Stimulated activated CD8-positive, alpha-beta memory T cell treated with anti-CD3 and anti-CD28 coated beads, Interleukin-15, amount 100 ng/mL, for 48 hours (primary cell): ENCODE measurements around the gene CLMN.
"Not testable (repeated sequence)": the region's sequence is repeated elsewhere in the genome, so short reads cannot be mapped to it uniquely, and the experiment has no call there.

Source experiments
- DNase-seq, 2 donors: peaks; one replicate each; pipeline ENCODE4 v3.0.0-alpha.2; 2020; ENCODE audit warnings: low read depth in 2 of 2

The CLMN gene

DNA sequence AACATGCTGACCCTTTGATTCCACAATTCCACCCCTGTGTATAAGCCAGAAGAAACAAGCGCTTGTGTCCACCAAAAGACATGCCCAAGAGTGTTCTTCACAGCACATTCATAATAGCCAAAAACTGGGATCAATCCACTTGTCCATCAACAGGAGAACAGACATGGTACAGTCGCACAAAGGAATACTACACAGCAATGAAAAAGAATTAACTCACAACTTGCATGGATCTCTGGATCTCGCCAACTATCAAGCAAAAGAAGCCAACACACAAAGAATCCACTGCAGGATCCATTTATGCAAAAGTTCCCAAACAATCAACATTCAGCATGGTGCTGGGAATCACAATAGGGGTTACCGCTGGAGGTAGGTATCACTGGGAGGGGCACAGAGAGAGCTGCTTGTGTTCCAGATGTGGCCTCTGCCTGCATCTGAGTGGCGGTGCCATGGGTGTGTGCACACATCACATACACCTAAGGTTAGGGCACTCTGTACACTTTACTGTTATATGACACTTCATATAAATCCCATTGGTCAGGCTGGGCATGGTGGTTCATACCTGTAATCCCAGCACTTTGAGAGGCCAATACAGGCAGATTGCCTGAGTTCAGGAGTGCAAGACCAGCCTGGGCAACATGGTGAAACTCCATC is 30.9 kb downstream of the CLMN start:
- DNase-seq, result no peak

DNA sequence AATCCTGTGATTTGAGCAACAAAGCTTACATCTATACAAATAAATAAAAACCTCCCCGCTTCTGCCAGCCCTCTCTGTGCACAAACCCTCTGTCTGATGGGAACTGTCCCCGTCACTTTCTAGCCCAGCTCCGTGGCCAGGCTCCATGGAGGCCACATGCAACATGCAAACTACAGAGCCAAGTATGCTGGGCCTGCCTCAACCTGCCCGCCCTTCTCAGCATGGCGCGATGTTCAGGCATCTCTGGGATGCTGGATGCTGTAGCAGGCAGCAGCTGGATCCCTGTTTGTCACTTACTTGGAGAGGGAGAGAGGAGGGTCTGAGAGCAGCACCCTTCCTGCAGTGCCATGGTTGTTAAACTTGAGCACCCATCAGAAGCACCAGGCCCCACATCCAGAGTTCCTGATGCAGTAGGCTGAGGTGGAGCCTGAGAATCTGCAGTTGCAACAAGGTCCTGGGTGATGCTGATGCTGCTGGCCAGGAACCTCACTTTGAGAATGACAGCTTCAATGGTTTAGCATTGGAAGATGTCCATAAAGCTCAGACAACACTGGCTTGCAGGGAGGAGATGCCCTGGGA is 32.4 kb downstream of the CLMN start:
- DNase-seq, result no peak

- no peak for DNase-seq
These were observed 33.1 kb downstream of the CLMN start for GRCh38 chr14:95286645-95287044.

DNA sequence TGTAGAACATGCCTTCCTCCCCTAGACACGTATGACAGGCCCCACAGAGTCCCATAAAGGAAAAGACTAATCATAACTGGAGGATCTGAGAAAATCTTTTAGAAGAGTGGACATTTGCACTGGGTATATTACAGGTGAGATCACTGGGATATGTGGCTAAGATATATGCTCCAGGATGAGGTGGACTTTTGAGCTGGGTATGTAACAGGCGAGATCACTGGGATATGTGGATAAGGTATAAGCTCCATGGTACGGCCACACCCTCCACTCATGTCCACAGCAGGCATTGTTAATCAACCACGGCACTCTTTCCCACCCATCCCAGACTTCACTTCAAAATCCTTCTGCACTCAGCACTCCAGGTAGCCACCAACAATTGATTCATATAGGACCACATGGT is 34.1 kb downstream of the CLMN start:
- no peak for DNase-seq

DNA sequence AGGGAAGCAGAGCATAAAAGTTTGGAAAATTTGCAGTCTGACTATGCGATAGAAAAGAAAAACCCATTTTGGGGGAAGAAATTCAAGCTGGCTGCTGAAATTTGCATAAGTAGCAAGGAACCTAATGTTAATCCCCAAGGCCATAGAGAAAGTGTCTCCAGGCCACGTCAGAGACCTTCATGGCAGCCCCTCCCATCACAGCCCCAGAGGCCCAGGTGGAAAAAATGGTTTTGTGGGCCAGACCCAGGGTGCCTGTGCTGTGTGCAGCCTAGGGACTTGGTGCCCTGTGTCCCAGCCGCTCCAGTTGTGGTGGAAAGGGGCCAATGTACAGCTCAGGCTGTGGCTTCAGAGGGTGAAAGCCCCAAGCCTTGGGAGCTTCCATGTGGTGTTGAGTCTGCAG is 35.9 kb downstream of the CLMN start:
- DNase-seq, result not testable (repeated sequence)

- not testable (repeated sequence) for DNase-seq
These were observed 36.7 kb downstream of the CLMN start for GRCh38 chr14:95282986-95283380.

DNA sequence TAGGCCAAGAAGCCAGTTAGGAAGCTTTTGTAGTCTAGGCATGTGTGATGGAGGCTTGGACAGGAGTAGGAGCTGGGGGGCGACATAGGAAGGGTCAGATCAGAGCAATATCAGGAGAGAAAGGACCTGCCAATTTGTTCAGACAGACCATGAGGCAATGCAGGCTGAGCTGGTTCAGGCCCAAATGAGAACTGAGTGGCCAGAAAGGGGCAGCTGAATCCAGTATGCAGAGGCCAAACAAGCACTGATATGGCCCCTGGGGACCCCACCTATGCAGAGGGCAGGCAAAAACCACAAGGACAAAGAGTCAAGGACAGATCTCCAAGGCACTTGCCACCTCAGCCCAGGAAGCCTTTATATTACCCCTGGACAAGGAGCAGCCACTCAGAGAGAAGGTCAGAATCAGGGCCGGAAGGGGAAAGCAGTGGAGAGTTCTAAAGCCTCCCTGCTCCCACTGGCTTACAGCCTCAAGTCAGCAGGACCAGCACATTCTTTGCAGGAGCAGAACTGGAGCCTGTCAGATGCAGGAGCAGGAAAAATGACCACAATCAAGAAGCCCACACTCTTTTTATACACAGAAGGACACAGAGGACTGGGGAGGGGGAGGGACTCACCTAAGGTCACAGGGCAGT is 37.2 kb downstream of the CLMN start:
- no peak for DNase-seq

DNA sequence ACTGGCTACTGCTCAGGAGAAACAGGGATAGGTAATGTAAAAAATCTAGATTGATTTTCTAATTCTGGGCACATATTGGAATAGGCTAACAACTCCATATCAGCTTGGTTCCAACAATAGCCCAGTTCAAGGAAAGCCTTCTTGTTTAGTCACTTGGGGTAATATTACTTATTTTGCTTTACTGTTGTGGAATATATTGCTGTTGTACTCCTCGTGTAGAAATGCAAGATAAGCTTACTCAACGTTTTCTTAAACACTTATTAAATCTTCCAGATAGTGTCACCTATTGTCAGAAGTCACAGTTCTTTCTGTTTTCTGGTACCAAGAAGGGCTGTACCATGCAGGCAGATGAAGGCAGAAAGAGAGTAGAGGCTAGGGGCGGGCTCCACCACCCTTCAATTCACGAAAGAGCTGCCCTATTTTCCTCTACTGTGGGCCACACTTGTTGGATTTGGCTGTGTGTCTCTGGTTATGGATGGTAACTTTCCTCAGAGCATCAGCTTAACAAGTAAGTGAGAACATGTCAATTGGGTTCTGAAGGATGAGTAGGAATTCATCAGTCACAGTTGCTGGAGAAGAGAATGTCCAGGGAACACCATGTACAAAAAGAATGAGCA is 38.0 kb downstream of the CLMN start:
- no peak for DNase-seq

GRCh38 chr14:95275494-95275893 is 44.2 kb downstream of the CLMN start:
- no peak for DNase-seq

GRCh38 chr14:95274874-95275273 is 44.8 kb downstream of the CLMN start:
- DNase-seq, result no peak

GRCh38 chr14:95274279-95274678 is 45.4 kb downstream of the CLMN start:
- no peak for DNase-seq

DNA sequence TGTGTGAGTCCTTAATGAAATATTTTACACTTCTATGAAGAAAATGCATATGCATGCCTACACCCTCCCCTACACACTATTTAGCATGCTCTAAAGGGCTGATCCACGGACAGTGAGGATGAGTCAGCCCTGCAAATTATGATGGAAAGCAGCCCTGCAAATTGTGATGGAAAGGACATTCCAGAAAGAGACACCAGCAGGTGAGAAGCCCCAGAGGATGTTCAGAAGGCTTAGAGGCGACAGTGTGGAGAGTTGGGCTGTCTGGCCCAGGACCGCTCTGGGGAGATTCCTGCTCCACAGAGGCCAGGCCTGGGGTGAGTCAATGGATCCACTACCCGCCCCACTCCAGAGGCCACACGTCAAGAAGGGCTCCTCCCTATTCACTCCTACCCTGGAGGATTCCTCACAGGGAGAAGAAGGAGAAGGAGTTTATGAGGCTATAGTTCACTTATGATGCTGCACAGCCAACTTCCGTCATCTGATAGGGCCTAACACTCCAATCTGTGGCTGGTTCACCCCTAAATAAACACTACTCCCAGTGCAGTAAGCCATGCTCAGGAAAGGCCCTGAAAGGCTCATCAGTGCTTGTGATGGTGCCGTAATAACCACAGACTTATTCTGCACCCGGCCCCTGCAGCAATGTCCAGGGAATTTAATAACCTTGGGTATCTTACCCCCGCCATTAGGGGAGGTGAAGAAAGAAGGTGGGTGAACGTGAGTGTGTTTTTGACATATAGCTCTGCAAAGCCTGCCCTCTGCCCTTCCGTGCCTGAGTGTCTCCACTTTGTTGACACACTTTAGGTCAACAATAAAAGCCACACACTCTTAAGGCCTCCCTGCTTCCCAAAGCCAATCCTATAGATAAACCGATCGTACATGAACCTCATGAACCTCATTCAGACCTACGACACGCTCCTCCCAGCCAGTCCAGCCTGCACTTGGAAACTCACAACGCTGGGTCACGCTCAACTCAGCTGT is 46.4 kb downstream of the CLMN start:
- no peak for DNase-seq

GRCh38 chr14:95272057-95272456 is 47.7 kb downstream of the CLMN start:
- DNase-seq, result no peak

DNA sequence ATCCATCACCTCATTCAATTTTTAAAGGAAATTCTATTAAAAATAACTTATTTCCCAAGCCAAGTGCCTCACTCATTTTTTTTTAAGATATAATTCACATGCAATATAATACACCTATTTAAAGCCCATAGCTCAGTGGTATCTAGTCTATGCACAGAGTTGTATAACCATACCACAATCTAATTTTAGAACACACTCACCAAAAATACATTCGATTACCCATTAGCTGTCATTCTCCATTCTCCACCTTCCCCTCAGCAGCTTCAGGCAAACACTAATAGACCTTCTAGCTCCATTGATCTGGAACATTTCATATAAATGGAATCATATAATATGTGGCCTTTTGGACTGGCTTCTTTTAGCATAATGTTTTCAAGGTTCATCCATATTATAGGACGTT is 49.5 kb downstream of the CLMN start:
- DNase-seq, result no peak

DNA sequence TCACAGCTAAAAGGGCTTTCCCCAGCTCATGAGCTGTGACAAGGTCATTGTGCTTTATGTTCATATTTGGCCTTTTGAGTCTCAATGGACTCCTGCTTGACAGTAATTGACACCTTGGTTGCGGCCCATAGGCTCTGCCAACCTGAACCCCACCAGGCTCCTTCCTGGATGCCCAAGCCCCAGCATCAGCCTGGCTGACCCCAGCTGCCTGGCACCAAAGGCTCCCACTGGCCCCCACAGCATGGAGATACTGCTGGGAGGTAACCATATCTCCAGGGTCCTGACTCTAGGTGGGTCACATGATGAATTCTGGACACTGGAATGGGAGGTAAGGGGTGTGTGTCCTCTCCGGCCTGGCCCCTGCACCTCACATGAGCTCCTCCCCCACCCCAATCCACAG is 50.2 kb downstream of the CLMN start:
- DNase-seq, result no peak

DNA sequence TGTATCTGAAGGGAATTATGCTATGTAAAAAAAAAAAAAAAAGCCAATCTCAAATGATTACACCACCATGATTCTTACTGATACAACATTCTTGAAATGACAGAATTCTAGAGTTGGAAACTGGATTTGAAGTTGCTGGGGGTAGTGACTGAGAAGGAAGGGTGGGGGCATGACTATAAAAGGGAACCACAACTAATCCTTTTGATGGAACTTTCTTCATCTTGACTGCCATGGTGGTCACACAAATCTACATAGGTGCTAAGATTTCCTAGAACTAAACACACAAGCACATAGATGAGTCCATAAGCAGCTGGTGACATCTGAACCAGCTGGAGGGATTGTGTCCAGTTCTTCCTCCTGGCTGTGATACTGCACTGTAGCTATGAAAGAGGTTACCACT is 51.4 kb downstream of the CLMN start:
- DNase-seq, result no peak

DNA sequence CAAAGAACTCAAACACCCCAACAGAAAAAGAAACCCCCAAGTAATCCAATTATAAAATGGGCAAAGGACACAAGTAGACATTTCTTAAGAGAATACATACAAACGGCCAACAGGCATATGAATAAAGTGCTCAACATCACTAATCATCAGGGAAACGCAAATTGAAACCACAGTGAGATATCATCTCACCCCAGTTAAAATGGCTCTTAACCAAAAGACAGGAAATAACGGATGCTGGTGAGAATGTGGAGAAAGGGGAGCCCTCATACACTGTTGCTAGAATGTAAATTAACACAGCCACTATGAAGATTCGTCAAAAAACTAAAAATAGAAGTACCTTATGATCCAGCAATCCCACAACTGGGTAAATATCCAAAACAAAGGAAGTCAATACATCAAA is 52.4 kb downstream of the CLMN start:
- DNase-seq, result no peak

DNA sequence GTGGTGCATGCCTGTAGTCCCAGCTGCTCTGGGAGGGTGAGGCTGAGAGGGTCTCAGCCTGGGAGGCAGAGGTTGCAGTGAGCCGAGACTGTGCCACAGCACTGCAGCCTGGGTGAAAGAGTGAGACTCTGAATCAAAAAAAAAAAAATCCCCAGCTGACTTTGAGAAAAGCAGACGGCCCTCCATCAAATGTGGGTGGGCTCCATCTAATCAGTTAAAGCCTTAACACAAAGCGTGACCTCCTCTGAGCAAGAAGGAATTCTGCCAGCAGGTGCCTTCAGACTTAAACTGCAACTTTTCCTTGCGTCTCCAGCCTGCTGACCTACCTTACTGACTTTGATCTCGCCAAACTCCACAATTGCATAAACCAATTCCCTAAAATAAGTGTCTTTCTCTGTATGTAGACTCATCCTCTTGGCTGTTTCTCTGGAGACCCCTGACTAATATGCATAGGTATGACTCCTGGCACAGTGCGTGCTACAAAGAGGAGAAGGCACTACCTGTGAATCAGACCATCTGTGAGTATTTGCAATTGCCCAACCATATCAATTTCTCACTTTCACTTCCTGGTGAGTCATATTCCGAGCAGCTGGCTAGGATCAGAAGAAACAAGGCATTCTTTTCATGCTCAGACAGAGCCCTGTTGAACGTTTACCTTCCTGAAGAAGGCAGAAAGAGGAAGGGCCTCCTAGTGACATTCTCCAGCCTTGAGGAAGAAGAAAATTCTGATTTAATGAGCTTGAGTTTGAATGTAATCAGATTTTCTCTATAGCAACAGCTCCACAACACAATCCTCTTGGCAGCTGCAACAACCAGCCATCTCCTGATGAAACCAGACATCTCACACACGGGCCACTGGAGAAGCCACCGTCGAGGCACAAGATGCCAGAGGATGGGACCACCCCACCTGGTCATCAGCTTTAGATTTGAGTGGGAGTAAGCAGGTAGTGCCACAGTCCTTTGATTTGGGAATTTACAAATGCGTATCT is 54.3 kb downstream of the CLMN start:
- peak; percentile 23 to 39 for DNase-seq

DNA sequence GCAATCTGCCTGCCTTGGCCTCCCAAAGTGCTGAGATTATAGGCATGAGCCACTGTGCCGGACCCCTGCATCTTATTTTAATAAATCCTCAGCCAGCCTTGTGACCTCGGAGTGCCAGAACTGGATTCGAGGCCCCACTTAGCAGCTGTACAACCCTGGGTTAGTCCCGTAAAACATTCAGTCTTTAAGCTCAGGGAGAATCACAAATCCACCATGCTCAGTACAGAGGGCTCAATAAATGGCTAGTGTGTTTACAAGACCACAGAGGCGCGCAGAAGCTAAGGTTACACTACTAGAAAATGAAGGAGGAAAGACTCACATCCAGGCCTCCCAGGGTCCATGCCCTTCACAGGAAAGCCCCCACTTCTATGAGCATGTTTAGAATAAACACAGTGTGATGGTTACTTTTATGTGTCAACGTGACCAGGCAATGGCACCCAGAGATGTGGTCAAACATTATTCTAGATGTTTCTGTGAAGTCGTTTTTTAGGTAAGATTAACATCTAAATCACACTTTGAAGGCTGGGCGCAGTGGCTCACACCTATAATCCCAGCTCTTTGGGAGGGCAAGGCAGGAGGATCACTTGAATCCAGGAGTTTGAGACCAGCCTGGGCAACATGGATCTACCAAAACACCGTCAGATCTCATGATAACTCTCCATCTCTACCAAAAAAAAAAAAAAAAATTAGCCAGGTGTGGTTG is 55.3 kb downstream of the CLMN start:
- no peak for DNase-seq
